SK-N-MC (cell line): ENCODE measurements around the gene TTLL1.

Experiments used
- EZH2 ChIP-seq: fragments of 200-600 bp; sonication (generic); IDR thresholded peaks from one replicate; pipeline ENCODE4 v1.6.1; 2017; ENCODE audit warnings: antibody characterized with exemption
- FOXP2 ChIP-seq: optimal IDR thresholded peaks from 2 replicates; pipeline ENCODE3; 2011; ENCODE audit warnings: mild to moderate bottlenecking, moderate library complexity; ENCODE audit not compliant: insufficient read depth; ENCODE audit errors: extremely low read length, control extremely low read depth
- POLR2AphosphoS5 ChIP-seq: IDR thresholded peaks from 2 replicates; pipeline ENCODE4 v1.6.1; 2012; ENCODE audit warnings: mild to moderate bottlenecking, low read depth, low read length, borderline replicate concordance

GRCh38 chr22:43110444-43110926, 21.3 kb upstream of the TTLL1 start, which contains the start of gene BIK:
- TF ChIP-seq POLR2AphosphoS5: no peak
- TF ChIP-seq EZH2: no peak
- TF ChIP-seq FOXP2: peak; percentile 67
